Ovary (tissue), 3 donors: ENCODE results near the gene MRPL4.

Source experiments
- CTCF ChIP-seq, 3 donors: fragments of 450-650 bp in 2 of 3; fragments of 200-600 bp in 1 of 3; IDR thresholded peaks; one replicate each; pipeline versions ENCODE4 v1.5.1 to v1.8.0; 2016 to 2022; ENCODE audit warnings: antibody characterized with exemption in 3 of 3, mild to moderate bottlenecking in 1 of 3
- EP300 ChIP-seq: sonication (generic); formaldehyde crosslinking; IDR thresholded peaks from one replicate; pipeline ENCODE4 v1.6.1; 2017; ENCODE audit warnings: antibody characterized with exemption
- POLR2A ChIP-seq: fragments of 450-650 bp; IDR thresholded peaks from one replicate; pipeline ENCODE4 v1.6.1; 2017; ENCODE audit warnings: antibody characterized with exemption, mild to moderate bottlenecking, moderate library complexity
- donor health status: DM: no; HTN: no; CAD: no.

GRCh38 chr19:10233946-10234345 is 18.1 kb upstream of the MRPL4 start:
- TF ChIP-seq CTCF (IDR thresholded peaks at IDR 0.05), result no peak
- no peak for TF ChIP-seq POLR2A
- no peak for TF ChIP-seq EP300
